ENCODE data around the gene NRROS. TPM values are rescaled to one million over a fixed set of nuclear protein-coding genes. Genes with fewer than 3 reads are reported as not detected.

NRROS gene
- total and polyA plus RNA-seq, 2 of the 4 experiments (the other 2 are of a cell fraction): 0.10 TPM; not detected in 1

GRCh38 chr3:196624907-196625306 lies 14.6 kb upstream of the NRROS start:
- TF ChIP-seq CEBPB (IDR thresholded peaks at IDR 0.05; ENCODE audit: low read depth, low read length) (no peak), RFX5 (IDR thresholded peaks at IDR 0.05; ENCODE audit: low read depth, low read length) (no peak), NFE2L2 (IDR thresholded peaks at IDR 0.05; ENCODE audit: low read depth, low read length) (no peak), CHD1 (IDR thresholded peaks at IDR 0.05; ENCODE audit: low read depth, low read length) (no peak), ELK1 (IDR thresholded peaks at IDR 0.05; ENCODE audit: borderline replicate concordance, low read depth, low read length) (no peak), MAFK (IDR thresholded peaks at IDR 0.05; ENCODE audit: low read depth, low read length) (no peak), SMC3 (IDR thresholded peaks at IDR 0.05; ENCODE audit: low read depth, low read length) (no peak), USF2 (IDR thresholded peaks at IDR 0.05; ENCODE audit: low read depth, low read length) (no peak)
- intact Hi-C loops (cut with micrococcal nuclease) (no loop called here), dilution Hi-C loops (cut with HindIII; ENCODE audit: low sequenced_read_pairs, unreplicated experiment) (no loop called here), in situ Hi-C loops (cut with MboI; ENCODE audit: low sequenced_read_pairs) (loop anchor here (25.0 kb wide), 1 partner anchor 337 kb away; the partner anchor contains the start of gene PIGZ)
- H2BK5ac ChIP-seq (ENCODE audit: low read depth, low read length, poor library complexity, severe bottlenecking): no peak overlapping the region
- no peaks in the 10 kb centered on the region for H3K4me1 ChIP-seq (ENCODE audit: control insufficient read depth, insufficient read depth, low read length)
- no peak overlapping the region for H3K4me2 ChIP-seq (ENCODE audit: low read depth, low read length)
- H2AK9ac ChIP-seq (replicated peaks; ENCODE audit: low read depth, low read length, poor library complexity): no peak overlapping the region
- no peak overlapping the region for H3K14ac ChIP-seq (replicated peaks; ENCODE audit: low read depth, low read length)
- no peak overlapping the region for H4K91ac ChIP-seq (ENCODE audit: insufficient read depth, low read depth, low read length)
- no peak overlapping the region for H2BK15ac ChIP-seq (ENCODE audit: low read depth, low read length)
- H3K79me1 ChIP-seq (ENCODE audit: low read depth in 1 of 2, low read length in 2 of 2): no peaks in the 10 kb centered on the region
- no peak overlapping the region for H2BK120ac ChIP-seq (ENCODE audit: low read depth, low read length)
- H3K27me3 ChIP-seq (ENCODE audit: control insufficient read depth, insufficient read depth, low read length): peaks cover 3% of the 10 kb centered on the region
- no peak overlapping the region for H3K18ac ChIP-seq (ENCODE audit: low read depth, low read length)
- H3K36me3 ChIP-seq (ENCODE audit: control insufficient read depth, insufficient read depth, low read length): no peaks in the 10 kb centered on the region
- CTCF ChIA-PET: no interaction called here
- H3K27ac ChIP-seq (ENCODE audit: insufficient read depth, low read length): no peak overlapping the region
- 100% methylated on average over 4 of the region's 16 CpGs; no CpG with 5 or more reads in 1 of the 2 experiments for WGBS, 2 experiments (ENCODE audit: extremely low coverage in 2 of 2, insufficient read length in 1 of 2)
- H3K23ac ChIP-seq (ENCODE audit: low read depth, low read length): no peak overlapping the region
- no peaks in the 10 kb centered on the region for H3K9me1 ChIP-seq (ENCODE audit: insufficient read depth, low read length)
- no peak overlapping the region for H2AK5ac ChIP-seq (ENCODE audit: low read depth, low read length)
- H3K9me3 ChIP-seq (ENCODE audit: control insufficient read depth, insufficient read depth, low read length): no peaks in the 10 kb centered on the region
- no peak overlapping the region for H3K4ac ChIP-seq (ENCODE audit: low read depth, low read length)
- no peak overlapping the region for H4K8ac ChIP-seq (ENCODE audit: low read depth in 2 of 2, low read length in 2 of 2)
- DNase-seq (no peak), ATAC-seq (ENCODE audit: low read depth) (no peak)
- POLR2A ChIA-PET (ENCODE audit: unreplicated experiment): no interaction called here
- no peak overlapping the region for H3K56ac ChIP-seq (ENCODE audit: extremely low read depth, insufficient read depth, low read length)
- no peak overlapping the region for H2BK20ac ChIP-seq (ENCODE audit: low read depth, low read length)
- no peak overlapping the region for H3K9ac ChIP-seq (ENCODE audit: low read depth, low read length)
- no TSS peak for BruUV-seq (replicated peaks)
- H4K5ac ChIP-seq (ENCODE audit: low read depth, low read length): no peak overlapping the region
- H2AFZ ChIP-seq (replicated peaks; ENCODE audit: low read length, poor library complexity): no peak overlapping the region
- no peaks in the 10 kb centered on the region for H4K20me1 ChIP-seq (ENCODE audit: insufficient read depth, low read length)
- no peak overlapping the region for H3K4me3 ChIP-seq (ENCODE audit: insufficient read depth, low read depth, low read length)

Measured in IMR-90 (cell line).